MCF 10A (cell line): ENCODE results near the gene WWP2. TPM values are rescaled to one million over a fixed set of nuclear protein-coding genes. Genes with fewer than 3 reads are reported as not detected.
"Not testable (repeated sequence)": the region's sequence is repeated elsewhere in the genome, so short reads cannot be mapped to it uniquely, and the experiment has no call there.

Source experiments
- BruUV-seq: library from RNA; stranded (reverse); fragments of 400-500 nt; replicated peaks from 2 replicates; lab custom pipeline; 2021; lab: Mats Ljungman, UMichigan
- CTCF ChIA-PET: fragments of 300-600 bp; sonication (Branson Sonifier 250); formaldehyde crosslinking; extraction: SDS; loops from one replicate; lab custom pipeline; 2021; ENCODE audit warnings: antibody characterized with exemption, inconsistent platforms; lab: Yijun Ruan, JAX
- POLR2A ChIA-PET: fragments of 300-600, 350-650 bp; sonication (Branson Sonifier 250); formaldehyde crosslinking; extraction: SDS; loops from one replicate; lab custom pipeline; 2020; ENCODE audit warnings: antibody characterized with exemption, inconsistent platforms; lab: Yijun Ruan, JAX
- DNase-seq: peaks from one replicate; pipeline ENCODE4 v3.0.0-alpha.2; 2018; ENCODE audit not compliant: unreplicated experiment
- H3K27ac Mint-ChIP-seq: one replicate; pipeline ENCODE4 v1.8.0; 2022; ENCODE audit warnings: mild to moderate bottlenecking, low read depth, mixed read lengths; ENCODE audit not compliant: unreplicated experiment
- H3K27me3 Mint-ChIP-seq: one replicate; pipeline ENCODE4 v1.8.0; 2022; ENCODE audit warnings: mixed read lengths; ENCODE audit not compliant: insufficient read depth, unreplicated experiment
- H3K36me3 Mint-ChIP-seq: one replicate; pipeline ENCODE4 v1.8.0; 2022; ENCODE audit warnings: mild to moderate bottlenecking, moderate library complexity, mixed read lengths; ENCODE audit not compliant: insufficient read depth, unreplicated experiment
- H3K4me1 Mint-ChIP-seq: one replicate; pipeline ENCODE4 v1.8.0; 2022; ENCODE audit warnings: mixed read lengths; ENCODE audit not compliant: insufficient read depth, unreplicated experiment
- H3K4me3 Mint-ChIP-seq: one replicate; pipeline ENCODE4 v1.8.0; 2022; ENCODE audit warnings: mild to moderate bottlenecking, moderate library complexity, mixed read lengths; ENCODE audit not compliant: unreplicated experiment
- H3K9me3 Mint-ChIP-seq: one replicate; pipeline ENCODE4 v1.8.0; 2022; ENCODE audit warnings: mixed read lengths; ENCODE audit not compliant: unreplicated experiment
- intact Hi-C: fragments of 100-400 bp; cut with micrococcal nuclease; formaldehyde crosslinking; loops from 2 replicates; pipeline ENCODE4 v1.14.1; 2022
- total RNA-seq: library from RNA; stranded (reverse); gene quantifications from 2 replicates; pipeline ENCODE4 v1.2.3, GENCODE V29; 2022
- TF ChIP-seq, protein P1 (sequence below): fragments of 200-600 bp; IDR thresholded peaks from one replicate; pipeline ENCODE4 v1.8.0; 2022; ENCODE audit warnings: antibody characterized with exemption, mild to moderate bottlenecking; ENCODE audit not compliant: unreplicated experiment

Gene WWP2
- total RNA-seq, 1 experiment from 2014 or later, result 30.4 TPM

DNA sequence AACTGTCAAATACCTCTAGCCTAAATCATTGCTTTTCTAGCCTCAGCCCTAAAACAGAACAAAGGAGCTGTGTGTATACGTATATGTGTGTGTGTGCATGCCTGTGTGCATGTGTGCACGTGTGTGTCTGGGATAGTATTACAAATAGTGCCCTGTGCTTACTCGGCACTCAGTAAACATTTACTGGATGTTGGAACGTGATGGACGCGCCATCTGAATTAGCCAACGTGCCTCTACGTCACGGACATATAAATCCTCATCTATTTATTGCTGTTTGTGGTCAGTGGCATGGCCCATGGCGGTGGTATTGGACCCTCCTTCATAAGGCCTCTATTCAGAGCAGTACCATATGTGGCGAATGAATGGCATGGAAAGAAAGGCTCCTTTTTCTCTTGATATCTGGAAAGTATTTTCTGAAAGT, 37.5 kb downstream of the WWP2 start:
- Mint-ChIP-seq H3K36me3 (peaks cover 26% of the 10 kb centered on the region), H3K4me1 (peaks cover 6% of the 10 kb centered on the region), H3K4me3 (no peak overlapping the region), H3K9me3 (no peaks in the 10 kb centered on the region), H3K27me3 (no peaks in the 10 kb centered on the region), H3K27ac (no peak overlapping the region)
- no peak for DNase-seq
- intact Hi-C loops, result no loop called here
- TF ChIP-seq, protein P1, sequence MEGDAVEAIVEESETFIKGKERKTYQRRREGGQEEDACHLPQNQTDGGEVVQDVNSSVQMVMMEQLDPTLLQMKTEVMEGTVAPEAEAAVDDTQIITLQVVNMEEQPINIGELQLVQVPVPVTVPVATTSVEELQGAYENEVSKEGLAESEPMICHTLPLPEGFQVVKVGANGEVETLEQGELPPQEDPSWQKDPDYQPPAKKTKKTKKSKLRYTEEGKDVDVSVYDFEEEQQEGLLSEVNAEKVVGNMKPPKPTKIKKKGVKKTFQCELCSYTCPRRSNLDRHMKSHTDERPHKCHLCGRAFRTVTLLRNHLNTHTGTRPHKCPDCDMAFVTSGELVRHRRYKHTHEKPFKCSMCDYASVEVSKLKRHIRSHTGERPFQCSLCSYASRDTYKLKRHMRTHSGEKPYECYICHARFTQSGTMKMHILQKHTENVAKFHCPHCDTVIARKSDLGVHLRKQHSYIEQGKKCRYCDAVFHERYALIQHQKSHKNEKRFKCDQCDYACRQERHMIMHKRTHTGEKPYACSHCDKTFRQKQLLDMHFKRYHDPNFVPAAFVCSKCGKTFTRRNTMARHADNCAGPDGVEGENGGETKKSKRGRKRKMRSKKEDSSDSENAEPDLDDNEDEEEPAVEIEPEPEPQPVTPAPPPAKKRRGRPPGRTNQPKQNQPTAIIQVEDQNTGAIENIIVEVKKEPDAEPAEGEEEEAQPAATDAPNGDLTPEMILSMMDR, result no peak
- ChIA-PET POLR2A (no interaction called here), CTCF (interaction anchor here (0.5 to 1.7 kb wide), 3 partner anchors 10 to 90 kb away, joined by 3 to 4 read pairs (median 3); no protein-coding TSS in a partner anchor)
- no TSS peak for BruUV-seq

DNA sequence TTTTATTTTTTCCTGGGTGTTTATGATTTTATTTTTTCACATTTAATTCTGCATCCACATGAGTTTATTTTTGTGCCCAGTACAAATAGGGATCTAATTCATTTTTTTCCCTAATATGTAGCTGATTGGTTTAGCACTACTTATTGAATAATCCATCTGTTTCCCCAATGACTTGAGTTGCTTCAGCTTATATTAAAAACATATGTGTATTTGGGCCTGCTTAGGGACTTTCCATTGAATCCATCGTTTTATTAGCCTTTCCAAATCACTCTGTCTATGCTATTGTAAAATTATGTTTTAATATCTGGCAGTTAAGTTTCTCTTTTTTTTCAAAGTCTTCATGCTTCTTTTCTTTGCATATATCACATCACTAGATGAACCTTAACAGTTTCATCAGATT, 42.2 kb downstream of the WWP2 start:
- no TSS peak for BruUV-seq
- intact Hi-C loops, result no loop called here
- Mint-ChIP-seq H3K4me3 (no peak overlapping the region), H3K9me3 (no peaks in the 10 kb centered on the region), H3K27ac (no peak overlapping the region), H3K36me3 (peaks cover 44% of the 10 kb centered on the region), H3K4me1 (no peaks in the 10 kb centered on the region), H3K27me3 (no peaks in the 10 kb centered on the region)
- TF ChIP-seq, protein P1, result no peak
- CTCF ChIA-PET, result interaction anchor here (0.7 to 1.1 kb wide), 2 partner anchors 126 to 358 kb away, joined by 3 read pairs; no protein-coding TSS in a partner anchor
- DNase-seq, result no peak
- POLR2A ChIA-PET, result interaction anchor here (0.7 kb wide), 1 partner anchor 16 kb away, joined by 3 read pairs; no protein-coding TSS in a partner anchor

DNA sequence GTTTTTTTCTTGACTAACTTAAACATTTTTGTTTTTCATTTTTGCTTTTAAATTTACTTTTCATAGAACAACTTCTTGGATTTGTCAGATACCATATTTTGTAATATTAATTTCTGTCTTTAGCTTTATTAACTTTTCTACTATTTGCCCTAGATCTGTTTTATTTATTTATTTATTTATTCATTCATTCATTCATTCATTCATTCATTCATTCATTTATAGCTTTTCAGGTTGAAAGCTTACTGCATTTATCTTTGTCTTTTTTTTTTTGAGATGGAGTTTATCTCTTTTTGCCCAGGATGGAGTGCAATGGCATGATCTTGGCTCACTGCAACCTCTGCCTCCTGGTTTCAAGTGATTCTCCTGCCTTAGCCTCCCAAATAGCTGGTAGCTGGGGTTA, 44.6 kb downstream of the WWP2 start:
- H3K27ac Mint-ChIP-seq, H3K9me3 Mint-ChIP-seq, H3K4me1 Mint-ChIP-seq, H3K27me3 Mint-ChIP-seq, BruUV-seq, H3K4me3 Mint-ChIP-seq, intact Hi-C loops, DNase-seq: not testable (repeated sequence)
- H3K36me3 Mint-ChIP-seq, result peaks cover 33% of the 10 kb centered on the region
- CTCF ChIA-PET, result interaction anchor here (0.7 to 3.0 kb wide), 3 partner anchors 10 to 124 kb away, joined by 3 to 14 read pairs (median 10); no protein-coding TSS in a partner anchor
- POLR2A ChIA-PET, result interaction anchor here (0.8 kb wide), 1 partner anchor 846 kb away, joined by 3 read pairs; no protein-coding TSS in a partner anchor

DNA sequence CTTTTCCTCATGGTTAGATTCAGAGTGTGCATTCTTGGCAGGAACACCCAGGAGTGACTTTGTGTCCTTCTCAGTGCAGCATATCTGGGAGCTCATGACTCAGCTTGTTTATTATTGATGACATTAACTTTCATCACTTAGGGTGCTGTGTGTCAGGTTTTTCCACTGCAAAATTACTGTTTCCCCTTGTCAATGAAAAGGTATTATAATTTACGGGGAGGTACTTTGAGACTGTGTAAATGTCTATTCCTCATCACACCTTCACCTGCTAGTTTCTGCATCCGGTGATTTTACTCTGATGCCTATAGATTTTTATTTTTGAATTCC, 50.5 kb downstream of the WWP2 start:
- Mint-ChIP-seq H3K4me1 (no peaks in the 10 kb centered on the region), H3K9me3 (no peaks in the 10 kb centered on the region), H3K4me3 (no peak overlapping the region), H3K27me3 (no peaks in the 10 kb centered on the region), H3K27ac (no peak overlapping the region), H3K36me3 (peaks cover 39% of the 10 kb centered on the region)
- no TSS peak for BruUV-seq
- POLR2A ChIA-PET, result no interaction called here
- CTCF ChIA-PET, result interaction anchor here (2.3 kb wide), 1 partner anchor 16 kb away, joined by 14 read pairs; no protein-coding TSS in a partner anchor
- intact Hi-C loops, result no loop called here
- no peak for DNase-seq
- TF ChIP-seq, protein P1, result no peak
